Prostate gland (tissue), 2 donors: Measurements from ENCODE around the gene PKNOX2.

Experiments
- CTCF ChIP-seq, 4 experiments: fragments of 200-600 bp in 2 of 4; fragments of 450-650 bp in 2 of 4; sonication (generic) in 2 of 4; IDR thresholded peaks; 1 replicate in 3 of 4; 2 replicates in 1 of 4; pipeline ENCODE4 v1.5.1; 2016 to 2019; ENCODE audit warnings: antibody characterized with exemption in 4 of 4, mild to moderate bottlenecking in 2 of 4, moderate library complexity in 2 of 4
- POLR2A ChIP-seq: fragments of 450-650 bp; IDR thresholded peaks from one replicate; pipeline ENCODE4 v1.6.1; 2016; ENCODE audit warnings: antibody characterized with exemption, mild to moderate bottlenecking
- POLR2AphosphoS5 ChIP-seq: sonication (generic); formaldehyde crosslinking; IDR thresholded peaks from one replicate; pipeline ENCODE4 v1.6.1; 2017; ENCODE audit warnings: antibody characterized with exemption

DNA sequence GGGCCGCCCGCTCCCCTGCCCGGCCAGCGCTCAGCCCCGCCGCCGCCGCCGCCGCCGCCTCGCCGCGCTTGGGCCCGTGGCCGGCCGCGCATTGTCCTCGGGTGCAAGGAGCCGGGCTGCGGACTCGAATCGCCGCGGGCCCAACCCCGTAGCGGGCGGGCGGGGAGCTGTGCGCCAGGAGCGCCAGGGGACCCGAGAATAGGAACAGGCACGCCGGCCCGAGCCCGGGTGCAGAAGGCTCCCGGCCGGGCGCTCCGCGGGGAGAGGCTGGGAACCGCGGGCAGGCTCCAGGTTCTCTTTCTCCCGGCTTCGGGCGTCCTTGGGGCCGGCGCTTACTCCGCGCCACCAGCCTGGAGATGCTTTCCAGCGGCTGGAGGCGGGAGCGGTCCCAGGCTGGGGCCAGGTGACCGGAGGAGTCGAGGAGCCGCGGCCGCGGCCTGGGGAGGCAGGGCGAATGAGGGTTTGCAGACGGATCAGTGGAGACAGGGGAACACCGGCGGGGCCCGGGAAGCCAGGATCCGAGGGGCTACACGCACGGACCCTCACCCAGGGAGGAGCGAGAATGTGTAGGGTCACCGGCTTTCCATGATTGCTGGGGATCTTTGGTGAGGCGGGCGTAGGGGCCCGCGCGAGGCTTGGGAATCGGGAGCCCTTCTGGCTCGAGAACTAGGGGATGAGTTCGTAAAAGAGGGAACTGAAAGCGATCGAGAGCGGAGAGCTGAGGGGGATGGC is 726 bp downstream of the PKNOX2 start:
- TF ChIP-seq CTCF (IDR thresholded peaks at IDR 0.05) (no peak), POLR2A (no peak), POLR2AphosphoS5 (no peak)
